NT2/D1 (cell line): ENCODE data around the gene LAMC3.
A peak's percentile ranks its signal among the peaks of the same experiment; 100 is the strongest.

Experiments
- DNase-seq: peaks from one replicate; pipeline ENCODE4 v3.0.0-alpha.2; 2011; ENCODE audit warnings: low read depth, low spot score
- H3K27me3 ChIP-seq: 2 replicates; pipeline ENCODE4 v1.6.0; 2011; ENCODE audit warnings: mild to moderate bottlenecking; ENCODE audit not compliant: insufficient read length, insufficient read depth
- H3K36me3 ChIP-seq: 2 replicates; pipeline ENCODE4 v1.6.1; 2011; ENCODE audit warnings: mild to moderate bottlenecking, low read length, mixed read lengths; ENCODE audit not compliant: insufficient read depth, insufficient read length
- H3K4me1 ChIP-seq: 2 replicates; pipeline ENCODE4 v1.5.1; 2011; ENCODE audit not compliant: insufficient read depth, insufficient read length
- H3K4me3 ChIP-seq: 2 replicates; pipeline ENCODE4 v1.5.1; 2011; ENCODE audit warnings: low read depth; ENCODE audit not compliant: insufficient read length
- H3K9ac ChIP-seq: 2 replicates; pipeline ENCODE4 v1.6.0; 2011; ENCODE audit warnings: low read depth; ENCODE audit not compliant: insufficient read length
- H3K9me3 ChIP-seq: 2 replicates; pipeline ENCODE4 v1.5.1; 2011; ENCODE audit warnings: mild to moderate bottlenecking, low read length; ENCODE audit not compliant: insufficient read depth
- SUZ12 ChIP-seq: IDR thresholded peaks from 2 replicates; pipeline ENCODE4 v1.6.1; 2011; ENCODE audit not compliant: insufficient read length, insufficient read depth; ENCODE audit errors: extremely low read depth
- YY1 ChIP-seq: IDR thresholded peaks from 2 replicates; pipeline ENCODE4 v1.6.1; 2011; ENCODE audit not compliant: insufficient read length, insufficient read depth
- ZNF274 ChIP-seq: IDR thresholded peaks from 2 replicates; pipeline ENCODE4 v1.6.1; 2011; ENCODE audit warnings: mild to moderate bottlenecking, low read depth, low read length

Gene LAMC3

GRCh38 chr9:131013771-131014676, 5.0 kb downstream of the LAMC3 start:
- Histone ChIP-seq H3K27me3 (peaks cover 5% of the 10 kb centered on the region), H3K4me1 (peaks cover 29% of the 10 kb centered on the region), H3K4me3 (no peak overlapping the region), H3K9me3 (no peaks in the 10 kb centered on the region), H3K36me3 (peaks cover 28% of the 10 kb centered on the region), H3K9ac (peak overlapping the region; percentile 26)
- no peak for TF ChIP-seq SUZ12
- TF ChIP-seq ZNF274 = no peak
- no peak for TF ChIP-seq YY1
- no peak for DNase-seq

- TF ChIP-seq SUZ12 (no peak), YY1 (no peak), ZNF274 (no peak)
- Histone ChIP-seq H3K9me3 (peaks cover 9% of the 10 kb centered on the region), H3K9ac (peak overlapping the region; percentile 33), H3K4me3 (no peak overlapping the region), H3K27me3 (no peaks in the 10 kb centered on the region), H3K36me3 (peaks cover 31% of the 10 kb centered on the region), H3K4me1 (peaks cover 25% of the 10 kb centered on the region)
- DNase-seq = no peak
Observed at GRCh38 chr9:131015112-131015511, 6.1 kb downstream of the LAMC3 start.

- Histone ChIP-seq H3K27me3 (no peaks in the 10 kb centered on the region), H3K4me1 (peaks cover 19% of the 10 kb centered on the region), H3K4me3 (no peak overlapping the region), H3K36me3 (peaks cover 27% of the 10 kb centered on the region), H3K9me3 (peaks cover 14% of the 10 kb centered on the region), H3K9ac (no peak overlapping the region)
- DNase-seq = no peak
- TF ChIP-seq ZNF274 = no peak
- TF ChIP-seq YY1 = no peak
- TF ChIP-seq SUZ12 = no peak
Observed at GRCh38 chr9:131015876-131016397, 7.0 kb downstream of the LAMC3 start.

GRCh38 chr9:131017067-131017466, 8.1 kb downstream of the LAMC3 start:
- peaks cover 31% of the 10 kb centered on the region for H3K36me3 ChIP-seq
- peaks cover 11% of the 10 kb centered on the region for H3K4me1 ChIP-seq
- DNase-seq = no peak
- H3K4me3 ChIP-seq = no peak overlapping the region
- no peaks in the 10 kb centered on the region for H3K27me3 ChIP-seq
- TF ChIP-seq SUZ12 = no peak
- no peak for TF ChIP-seq ZNF274
- no peak for TF ChIP-seq YY1
- peak overlapping the region; percentile 23 for H3K9ac ChIP-seq
- H3K9me3 ChIP-seq = peaks cover 14% of the 10 kb centered on the region

GRCh38 chr9:131018621-131019020, 9.6 kb downstream of the LAMC3 start:
- Histone ChIP-seq H3K4me3 (no peak overlapping the region), H3K9ac (no peak overlapping the region), H3K9me3 (peaks cover 14% of the 10 kb centered on the region), H3K4me1 (peaks cover 3% of the 10 kb centered on the region), H3K27me3 (no peaks in the 10 kb centered on the region), H3K36me3 (peaks cover 26% of the 10 kb centered on the region)
- DNase-seq = no peak
- TF ChIP-seq YY1 (no peak), ZNF274 (no peak), SUZ12 (no peak)

GRCh38 chr9:131019388-131020239, 10.6 kb downstream of the LAMC3 start:
- Histone ChIP-seq H3K9ac (no peak overlapping the region), H3K4me1 (peaks cover 5% of the 10 kb centered on the region), H3K4me3 (no peak overlapping the region), H3K36me3 (peaks cover 21% of the 10 kb centered on the region), H3K9me3 (peaks cover 14% of the 10 kb centered on the region), H3K27me3 (no peaks in the 10 kb centered on the region)
- TF ChIP-seq SUZ12 = no peak
- TF ChIP-seq ZNF274 = no peak
- no peak for TF ChIP-seq YY1
- no peak for DNase-seq
